Iris pigment epithelial cell (primary cell): ENCODE data around the gene DEFB113.

Source experiments
- DNase-seq: peaks from one replicate; pipeline ENCODE4 v3.0.0-alpha.2; 2011; ENCODE audit warnings: low read depth

Gene DEFB113

DNA sequence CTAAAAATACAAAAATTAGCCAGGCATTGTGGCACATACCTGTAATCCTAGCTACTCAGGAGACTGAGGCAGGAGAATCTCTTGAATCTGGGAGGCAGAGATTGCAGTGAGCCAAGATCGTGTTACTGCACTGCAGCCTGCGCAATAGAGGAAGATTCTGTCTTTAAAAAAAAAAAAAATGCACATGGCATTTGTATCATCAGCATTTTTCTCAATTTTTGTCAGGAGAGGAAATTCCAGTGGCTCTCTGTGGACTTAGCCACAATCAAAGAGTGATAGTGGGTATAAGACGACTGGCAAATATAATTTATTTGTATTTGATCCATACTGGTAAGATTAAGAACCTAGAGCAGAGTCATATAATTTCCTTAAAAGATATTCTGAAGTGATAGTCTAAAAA, 34.0 kb downstream of the DEFB113 start:
- DNase-seq: no peak

DNA sequence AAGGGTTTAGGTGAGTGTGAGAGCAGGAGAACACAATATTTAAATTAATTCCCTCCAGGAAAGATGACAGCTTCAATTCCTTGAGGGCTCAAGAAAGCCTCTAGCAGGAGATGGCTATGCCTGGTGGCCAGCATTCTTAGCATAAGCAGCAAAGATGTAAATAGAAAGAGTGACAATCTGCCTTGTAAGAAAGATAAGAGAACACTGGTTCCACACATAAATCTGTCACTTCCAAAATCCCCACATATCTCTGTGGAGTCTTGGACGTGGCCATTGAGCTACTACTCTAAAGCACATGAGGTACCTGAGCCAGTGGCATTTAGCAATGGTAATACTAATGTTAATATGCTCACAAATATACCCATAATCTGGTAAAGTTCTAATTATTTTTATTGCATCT, 34.7 kb downstream of the DEFB113 start:
- no peak for DNase-seq

DNA sequence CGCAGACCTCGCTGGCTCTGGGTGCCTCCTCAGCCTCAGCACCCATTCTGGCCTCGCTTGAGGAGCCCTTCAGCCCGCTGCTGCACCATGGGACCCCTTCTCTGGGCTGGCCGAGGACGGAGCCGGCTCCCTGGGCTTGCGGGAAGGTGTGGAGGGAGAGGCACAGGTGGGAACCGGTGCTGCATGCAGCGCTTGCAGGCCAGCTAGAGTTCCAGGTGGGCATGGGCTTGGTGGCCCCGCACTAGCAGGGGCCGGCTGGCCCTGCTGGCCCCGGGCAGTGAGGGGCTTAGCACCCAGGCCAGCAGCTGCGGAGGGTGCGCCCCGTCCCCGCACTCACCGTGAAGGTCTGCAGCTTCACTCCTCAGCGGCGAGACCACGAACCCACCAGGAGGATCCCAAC, 35.9 kb downstream of the DEFB113 start:
- DNase-seq: no peak

DNA sequence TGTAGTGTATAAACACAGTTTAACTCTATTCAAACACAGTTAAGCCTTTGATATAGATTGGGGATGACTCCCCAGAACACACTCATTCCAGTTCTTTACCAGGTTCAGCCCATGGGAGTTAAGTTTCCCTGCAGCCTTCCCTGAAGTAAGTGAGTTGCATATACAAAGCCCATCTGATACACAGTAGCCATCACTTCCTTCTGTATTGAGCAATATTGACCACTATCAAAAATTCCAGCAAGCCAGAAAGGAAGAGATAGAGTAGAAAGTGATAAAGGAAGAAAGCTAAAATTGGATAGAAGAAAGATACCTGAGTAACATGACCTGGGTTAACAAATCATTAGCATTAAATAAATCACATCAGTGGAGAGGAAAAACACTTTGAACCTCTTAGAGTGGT, 40.1 kb downstream of the DEFB113 start:
- DNase-seq: no peak

DNA sequence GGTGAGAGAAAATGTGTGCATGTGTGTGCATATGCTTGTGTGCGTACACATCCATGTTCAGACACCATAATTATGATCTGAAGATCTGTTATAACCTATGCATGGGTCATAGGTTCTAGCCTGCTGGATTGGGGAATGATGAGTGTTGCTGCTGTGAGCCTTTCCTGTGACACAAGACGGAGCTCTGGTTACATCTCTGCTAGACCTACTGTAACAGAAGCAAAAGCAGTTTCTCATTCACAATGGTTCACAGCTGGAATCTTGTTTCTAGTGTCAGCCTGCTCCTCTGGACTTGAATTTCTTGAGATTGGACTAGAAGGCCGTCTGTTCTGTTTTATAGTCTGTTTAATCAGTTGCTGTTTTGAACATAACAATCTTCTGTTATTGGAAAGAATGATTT, 45.6 kb downstream of the DEFB113 start:
- no peak for DNase-seq

DNA sequence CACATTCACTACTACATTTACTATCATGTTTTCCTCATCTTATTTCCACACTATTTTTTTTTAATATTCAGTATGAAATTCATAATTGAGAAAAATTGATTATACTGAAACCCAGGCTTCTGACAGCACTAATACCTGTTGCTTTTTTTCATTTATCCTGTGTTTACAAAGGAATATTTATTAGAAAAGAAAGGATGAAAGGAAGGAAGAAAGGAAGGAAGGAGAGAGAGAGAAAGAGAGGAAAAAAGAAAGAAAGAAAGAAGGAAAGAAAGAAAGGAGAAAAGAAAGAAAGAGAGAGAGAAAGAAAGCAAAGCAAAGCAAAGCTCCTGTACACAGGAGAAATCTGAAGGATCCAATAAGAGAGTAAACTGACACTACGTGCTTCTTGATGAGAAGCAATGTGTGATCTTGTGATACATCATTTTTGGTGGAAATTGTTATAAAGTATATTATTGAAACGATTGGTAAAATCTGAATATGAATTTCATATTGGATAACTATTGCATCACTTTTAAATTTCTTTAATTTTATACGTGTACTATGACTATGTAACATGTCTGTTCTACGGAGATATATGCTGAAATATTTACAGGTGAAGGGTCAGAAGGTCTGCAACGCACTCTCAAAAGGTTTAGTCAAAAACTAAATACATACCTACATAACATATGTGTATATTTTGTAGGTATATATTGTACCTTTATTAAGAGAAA, 49.3 kb downstream of the DEFB113 start:
- DNase-seq: no peak

DNA sequence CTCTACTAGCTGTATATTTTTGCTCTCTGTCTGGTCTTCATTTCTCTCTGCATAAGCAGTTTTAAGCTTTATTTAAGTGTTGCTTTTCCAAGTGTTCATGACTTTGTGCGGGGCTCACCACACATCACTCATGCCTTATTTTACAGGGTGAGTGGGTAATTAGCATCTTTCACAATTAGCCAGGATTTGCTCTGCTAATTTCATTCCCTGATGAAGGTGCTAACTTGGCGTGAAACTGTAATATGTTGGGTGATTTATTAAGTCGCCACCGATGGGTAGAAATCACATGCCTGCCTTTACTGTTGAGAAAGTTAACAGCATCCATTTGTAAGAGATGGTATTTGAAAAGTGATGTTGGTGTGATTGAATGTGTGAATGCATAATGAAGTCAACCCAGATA, 50.2 kb downstream of the DEFB113 start:
- no peak for DNase-seq

DNA sequence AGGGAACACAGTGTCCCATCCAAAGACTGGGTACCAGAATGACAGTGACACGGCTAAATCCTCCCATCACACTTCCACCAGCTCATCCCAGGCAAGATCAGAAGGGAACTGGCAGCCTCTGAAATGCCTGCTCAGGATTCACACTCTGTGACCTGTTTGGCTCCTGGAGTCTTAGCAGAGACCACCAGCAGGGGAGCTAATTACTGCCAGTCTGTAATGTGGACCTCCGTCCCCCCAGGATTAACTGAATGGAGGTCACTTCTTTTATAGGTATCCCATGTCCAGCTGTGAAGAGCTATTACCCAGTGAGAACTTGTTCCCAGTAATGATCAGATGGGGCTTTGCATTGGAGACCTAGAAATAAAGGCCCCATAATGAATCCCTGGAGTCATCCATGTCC, 50.6 kb downstream of the DEFB113 start:
- DNase-seq: no peak
